HG02970 (cell line): ENCODE measurements around the gene SEC22B.
A peak's percentile ranks its signal among the peaks of the same experiment; 100 is the strongest.
"Not testable (repeated sequence)": the region's sequence is repeated elsewhere in the genome, so short reads cannot be mapped to it uniquely, and the experiment has no call there.

ENCODE experiments used
- ATAC-seq: cut with Tn5 transposase; IDR thresholded peaks from one replicate; pipeline ENCODE4 v1.9.1; 2021; ENCODE audit warnings: mild to moderate bottlenecking, moderate library complexity, moderate number of reproducible peaks; ENCODE audit not compliant: unreplicated experiment, low FRiP score

The SEC22B gene

GRCh38 chr1:120149420-120150059 is 26.8 kb downstream of the SEC22B start:
- ATAC-seq: not testable (repeated sequence)

GRCh38 chr1:120145806-120146205 is 30.5 kb downstream of the SEC22B start:
- not testable (repeated sequence) for ATAC-seq

- ATAC-seq: not testable (repeated sequence)
These were observed 31.7 kb downstream of the SEC22B start for GRCh38 chr1:120144626-120145025.

- ATAC-seq: not testable (repeated sequence)
These were observed 32.2 kb downstream of the SEC22B start for GRCh38 chr1:120144169-120144568.

- not testable (repeated sequence) for ATAC-seq
These were observed 33.0 kb downstream of the SEC22B start for GRCh38 chr1:120143334-120143733.

GRCh38 chr1:120142512-120143263 is 33.6 kb downstream of the SEC22B start:
- peak; percentile 94 for ATAC-seq

GRCh38 chr1:120141865-120142264 is 34.5 kb downstream of the SEC22B start:
- ATAC-seq: not testable (repeated sequence)

GRCh38 chr1:120140656-120141265 is 35.6 kb downstream of the SEC22B start:
- ATAC-seq: not testable (repeated sequence)

- not testable (repeated sequence) for ATAC-seq
These were observed 40.2 kb downstream of the SEC22B start for GRCh38 chr1:120136086-120136485.

- not testable (repeated sequence) for ATAC-seq
These were observed 42.4 kb downstream of the SEC22B start for GRCh38 chr1:120133928-120134325.

- ATAC-seq: no peak
These were observed 42.9 kb downstream of the SEC22B start for GRCh38 chr1:120133228-120133927.

GRCh38 chr1:120132406-120132763 is 43.9 kb downstream of the SEC22B start:
- ATAC-seq: not testable (repeated sequence)

- ATAC-seq: not testable (repeated sequence)
These were observed 44.5 kb downstream of the SEC22B start for GRCh38 chr1:120131611-120132405.

GRCh38 chr1:120127921-120128320 is 48.4 kb downstream of the SEC22B start:
- not testable (repeated sequence) for ATAC-seq

- not testable (repeated sequence) for ATAC-seq
These were observed 50.1 kb downstream of the SEC22B start for GRCh38 chr1:120126216-120126615.

GRCh38 chr1:120124628-120125027 is 51.7 kb downstream of the SEC22B start:
- ATAC-seq: not testable (repeated sequence)

- not testable (repeated sequence) for ATAC-seq
These were observed 52.4 kb downstream of the SEC22B start for GRCh38 chr1:120123813-120124510.

GRCh38 chr1:120122262-120122893 is 53.9 kb downstream of the SEC22B start:
- ATAC-seq: peak; percentile 55

GRCh38 chr1:120121830-120122229 is 54.5 kb downstream of the SEC22B start:
- ATAC-seq: not testable (repeated sequence)
